Measurements from ENCODE around the gene DAAM2. TPM values are rescaled to one million over a fixed set of nuclear protein-coding genes. Genes with fewer than 3 reads are reported as not detected.

The DAAM2 gene
- polyA plus RNA-seq, 1 donor (not counting 4 experiments of a cell fraction or from before 2014, with no cell fraction given): not detected

DNA sequence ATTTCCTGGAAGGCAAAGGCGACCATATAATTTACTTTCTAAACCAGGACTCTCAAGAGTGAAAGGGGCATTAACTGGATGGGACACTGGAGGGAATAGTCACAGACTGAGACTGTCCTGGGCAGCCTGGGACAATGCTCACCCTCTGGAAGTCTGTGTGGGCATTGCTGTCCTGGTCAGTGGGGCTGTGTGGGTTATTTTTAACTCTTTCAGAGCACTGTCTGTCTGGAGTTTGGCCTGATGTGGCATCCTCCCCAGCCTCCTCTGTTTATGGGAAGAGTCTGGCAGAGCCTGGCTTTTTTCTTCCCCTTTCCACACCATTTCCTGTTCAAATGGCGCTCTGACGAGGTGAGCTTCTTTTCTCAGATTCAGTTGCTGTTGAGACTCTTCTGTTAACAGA lies 11.7 kb downstream of the DAAM2 start:
- Histone ChIP-seq H3K9ac (ENCODE audit: control insufficient read depth, extremely low read depth, insufficient read depth, low read length) (no peak overlapping the region), H4K20me1 (ENCODE audit: control insufficient read depth, extremely low read depth, insufficient read depth, low read length) (no peaks in the 10 kb centered on the region), H3K4me2 (ENCODE audit: control insufficient read depth, extremely low read depth, insufficient read depth, low read depth, low read length) (no peak overlapping the region), H3K27me3 (ENCODE audit: control insufficient read depth, extremely low read depth, insufficient read depth, low read length) (peaks cover 16% of the 10 kb centered on the region), H3K27ac (ENCODE audit: control insufficient read depth, insufficient read depth, low read length) (no peak overlapping the region), H3K9me1 (ENCODE audit: control insufficient read depth, extremely low read depth, insufficient read depth, low read length) (no peaks in the 10 kb centered on the region), H3K9me3 (ENCODE audit: control insufficient read depth, low read depth, low read length) (no peaks in the 10 kb centered on the region), H3K4me1 (ENCODE audit: control insufficient read depth, extremely low read depth, insufficient read depth, low read length) (no peaks in the 10 kb centered on the region), H3K4me3 (ENCODE audit: control insufficient read depth in 2 of 3, extremely low read depth in 1 of 3, insufficient read depth in 2 of 3, low read depth in 1 of 3, low read length in 3 of 3) (no peak overlapping the region), H2AFZ (ENCODE audit: control insufficient read depth, low read length) (no peak overlapping the region), H3K79me2 (ENCODE audit: control insufficient read depth, insufficient read depth, low read length) (no peaks in the 10 kb centered on the region), H3K36me3 (ENCODE audit: control insufficient read depth in 2 of 2, extremely low read depth in 1 of 2, insufficient read depth in 2 of 2, low read length in 2 of 2) (no peaks in the 10 kb centered on the region)
- no peak for TF ChIP-seq CTCF (optimal IDR thresholded peaks at IDR 0.05 in 1 of 3, IDR thresholded peaks at IDR 0.05 in 1 of 3, conservative IDR thresholded peaks at IDR 0.05 in 1 of 3; ENCODE audit: extremely low read depth in 1 of 3, insufficient read depth in 2 of 3, low read length in 3 of 3)
- TF ChIP-seq EZH2 (IDR thresholded peaks at IDR 0.05; ENCODE audit: low read length): no peak
- dilution Hi-C loops (cut with MboI; ENCODE audit: extremely low pct_ligation_motif_present, low sequenced_read_pairs): no loop called here
- no peak for FAIRE-seq
- no peak for DNase-seq (ENCODE audit: low read depth, low spot score)

DNA sequence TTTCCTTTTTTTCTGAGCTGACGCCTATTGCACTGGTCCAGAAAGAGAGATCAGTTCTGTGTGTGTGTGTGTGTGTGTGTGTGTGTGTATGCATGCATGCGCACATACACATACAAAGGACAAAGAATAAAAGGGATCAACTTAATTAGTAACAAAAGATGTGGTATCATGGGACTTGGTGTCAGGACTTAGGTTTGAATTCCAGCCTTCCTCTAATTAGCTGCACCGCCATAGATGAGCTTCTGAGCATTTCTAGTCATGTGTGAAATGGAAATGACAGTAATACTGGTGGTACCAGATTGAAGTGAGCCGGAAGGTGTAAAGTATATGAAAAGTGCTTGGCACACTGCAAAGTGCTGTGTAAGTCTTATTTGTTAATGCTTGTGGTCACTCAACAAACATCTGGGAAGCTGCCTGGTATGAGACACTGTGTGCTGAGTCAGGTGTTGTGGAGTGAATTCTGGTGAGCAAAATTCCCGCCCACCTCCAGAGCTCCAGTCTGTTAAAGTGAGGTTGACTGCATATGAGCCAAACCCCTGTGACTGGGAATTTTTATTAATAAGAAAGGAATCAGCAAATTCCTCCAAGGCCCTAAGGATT lies 12.4 kb downstream of the DAAM2 start:
- no peaks in the 10 kb centered on the region for H3K4me1 ChIP-seq (ENCODE audit: control insufficient read depth, extremely low read depth, insufficient read depth, low read length)
- H3K4me2 ChIP-seq (ENCODE audit: control insufficient read depth, extremely low read depth, insufficient read depth, low read depth, low read length): no peak overlapping the region
- H3K9me3 ChIP-seq (ENCODE audit: control insufficient read depth, low read depth, low read length): no peaks in the 10 kb centered on the region
- FAIRE-seq (no peak), DNase-seq (ENCODE audit: low read depth, low spot score) (no peak)
- H3K9me1 ChIP-seq (ENCODE audit: control insufficient read depth, extremely low read depth, insufficient read depth, low read length): no peaks in the 10 kb centered on the region
- H4K20me1 ChIP-seq (ENCODE audit: control insufficient read depth, extremely low read depth, insufficient read depth, low read length): no peaks in the 10 kb centered on the region
- no peak overlapping the region for H3K4me3 ChIP-seq (ENCODE audit: control insufficient read depth in 2 of 3, extremely low read depth in 1 of 3, insufficient read depth in 2 of 3, low read depth in 1 of 3, low read length in 3 of 3)
- H2AFZ ChIP-seq (ENCODE audit: control insufficient read depth, low read length): no peak overlapping the region
- dilution Hi-C loops (cut with MboI; ENCODE audit: extremely low pct_ligation_motif_present, low sequenced_read_pairs): no loop called here
- no peaks in the 10 kb centered on the region for H3K79me2 ChIP-seq (ENCODE audit: control insufficient read depth, insufficient read depth, low read length)
- H3K27me3 ChIP-seq (ENCODE audit: control insufficient read depth, extremely low read depth, insufficient read depth, low read length): peaks cover 16% of the 10 kb centered on the region
- no peak for TF ChIP-seq EZH2 (IDR thresholded peaks at IDR 0.05; ENCODE audit: low read length)
- H3K9ac ChIP-seq (ENCODE audit: control insufficient read depth, extremely low read depth, insufficient read depth, low read length): no peak overlapping the region
- H3K36me3 ChIP-seq (ENCODE audit: control insufficient read depth in 2 of 2, extremely low read depth in 1 of 2, insufficient read depth in 2 of 2, low read length in 2 of 2): no peaks in the 10 kb centered on the region
- no peak overlapping the region for H3K27ac ChIP-seq (ENCODE audit: control insufficient read depth, insufficient read depth, low read length)

- TF ChIP-seq CTCF (optimal IDR thresholded peaks at IDR 0.05 in 1 of 3, IDR thresholded peaks at IDR 0.05 in 1 of 3, conservative IDR thresholded peaks at IDR 0.05 in 1 of 3; ENCODE audit: extremely low read depth in 1 of 3, insufficient read depth in 2 of 3, low read length in 3 of 3) (no peak), EZH2 (IDR thresholded peaks at IDR 0.05; ENCODE audit: low read length) (no peak)
- Histone ChIP-seq H3K27ac (ENCODE audit: control insufficient read depth, insufficient read depth, low read length) (no peak overlapping the region), H3K9ac (ENCODE audit: control insufficient read depth, extremely low read depth, insufficient read depth, low read length) (no peak overlapping the region), H4K20me1 (ENCODE audit: control insufficient read depth, extremely low read depth, insufficient read depth, low read length) (no peaks in the 10 kb centered on the region), H3K4me2 (ENCODE audit: control insufficient read depth, extremely low read depth, insufficient read depth, low read depth, low read length) (no peak overlapping the region), H3K4me1 (ENCODE audit: control insufficient read depth, extremely low read depth, insufficient read depth, low read length) (no peaks in the 10 kb centered on the region), H3K79me2 (ENCODE audit: control insufficient read depth, insufficient read depth, low read length) (no peaks in the 10 kb centered on the region), H3K4me3 (ENCODE audit: control insufficient read depth in 2 of 3, extremely low read depth in 1 of 3, insufficient read depth in 2 of 3, low read depth in 1 of 3, low read length in 3 of 3) (no peak overlapping the region), H3K9me3 (ENCODE audit: control insufficient read depth, low read depth, low read length) (no peaks in the 10 kb centered on the region), H3K36me3 (ENCODE audit: control insufficient read depth in 2 of 2, extremely low read depth in 1 of 2, insufficient read depth in 2 of 2, low read length in 2 of 2) (no peaks in the 10 kb centered on the region), H3K27me3 (ENCODE audit: control insufficient read depth, extremely low read depth, insufficient read depth, low read length) (peaks cover 11% of the 10 kb centered on the region), H2AFZ (ENCODE audit: control insufficient read depth, low read length) (no peak overlapping the region), H3K9me1 (ENCODE audit: control insufficient read depth, extremely low read depth, insufficient read depth, low read length) (no peaks in the 10 kb centered on the region)
- dilution Hi-C loops (cut with MboI; ENCODE audit: extremely low pct_ligation_motif_present, low sequenced_read_pairs): no loop called here
- no peak for DNase-seq (ENCODE audit: low read depth, low spot score)
- FAIRE-seq: no peak
Observed at GRCh38 chr6:39806278-39806677, 14.1 kb downstream of the DAAM2 start.
